GM10248 (cell line): Measurements from ENCODE around the gene RASAL1.

Experiments
- CTCF ChIA-PET: fragments of 300-600 bp; sonication (Branson Sonifier 250); formaldehyde crosslinking; extraction: SDS; loops from one replicate; lab custom pipeline; 2021; ENCODE audit warnings: antibody characterized with exemption; lab: Yijun Ruan, JAX
- POLR2A ChIA-PET: fragments of 350-650 bp; sonication (Branson Sonifier 250); formaldehyde crosslinking; extraction: SDS; loops from one replicate; lab custom pipeline; 2020; ENCODE audit warnings: antibody characterized with exemption; lab: Yijun Ruan, JAX
- DNase-seq: peaks from one replicate; pipeline ENCODE4 v3.0.0; 2012; ENCODE audit errors: extremely low spot score
- TF ChIP-seq, protein P1 (sequence below): IDR thresholded peaks from 2 replicates; pipeline ENCODE4 v1.5.1; 2012; ENCODE audit warnings: mild to moderate bottlenecking, low read depth; ENCODE audit errors: extremely low read depth, missing control alignments, control extremely low read depth

Gene RASAL1

DNA sequence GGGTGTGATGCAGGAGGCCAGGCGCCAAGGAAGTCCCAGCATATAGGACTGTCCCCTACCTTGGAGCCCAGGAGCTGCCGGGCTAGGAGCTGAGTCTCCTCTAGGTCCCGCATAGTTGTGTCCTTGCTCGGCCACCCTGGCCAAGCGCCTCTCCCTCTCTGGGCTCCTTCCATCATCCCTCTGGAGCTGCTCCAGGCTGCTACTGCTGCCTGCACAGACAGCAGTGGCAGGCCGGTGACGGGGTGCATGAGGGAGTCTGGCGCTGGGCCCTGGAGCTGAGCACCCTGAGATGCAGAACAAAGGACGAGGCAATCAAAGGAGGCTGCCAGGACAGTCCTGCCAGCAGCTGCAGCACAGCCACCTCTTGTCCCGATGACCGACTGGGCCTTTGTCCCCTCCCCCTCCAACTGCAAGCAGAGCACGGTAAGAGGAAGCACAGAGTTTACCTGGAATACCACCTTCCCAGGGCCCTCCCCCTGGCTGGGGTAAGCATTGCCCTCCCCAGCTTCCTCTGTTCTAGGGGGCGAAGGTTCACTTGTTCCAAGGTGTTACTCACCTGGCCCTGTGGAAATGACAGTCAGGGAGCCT lies 68.7 kb downstream of the RASAL1 start:
- TF ChIP-seq, protein P1, sequence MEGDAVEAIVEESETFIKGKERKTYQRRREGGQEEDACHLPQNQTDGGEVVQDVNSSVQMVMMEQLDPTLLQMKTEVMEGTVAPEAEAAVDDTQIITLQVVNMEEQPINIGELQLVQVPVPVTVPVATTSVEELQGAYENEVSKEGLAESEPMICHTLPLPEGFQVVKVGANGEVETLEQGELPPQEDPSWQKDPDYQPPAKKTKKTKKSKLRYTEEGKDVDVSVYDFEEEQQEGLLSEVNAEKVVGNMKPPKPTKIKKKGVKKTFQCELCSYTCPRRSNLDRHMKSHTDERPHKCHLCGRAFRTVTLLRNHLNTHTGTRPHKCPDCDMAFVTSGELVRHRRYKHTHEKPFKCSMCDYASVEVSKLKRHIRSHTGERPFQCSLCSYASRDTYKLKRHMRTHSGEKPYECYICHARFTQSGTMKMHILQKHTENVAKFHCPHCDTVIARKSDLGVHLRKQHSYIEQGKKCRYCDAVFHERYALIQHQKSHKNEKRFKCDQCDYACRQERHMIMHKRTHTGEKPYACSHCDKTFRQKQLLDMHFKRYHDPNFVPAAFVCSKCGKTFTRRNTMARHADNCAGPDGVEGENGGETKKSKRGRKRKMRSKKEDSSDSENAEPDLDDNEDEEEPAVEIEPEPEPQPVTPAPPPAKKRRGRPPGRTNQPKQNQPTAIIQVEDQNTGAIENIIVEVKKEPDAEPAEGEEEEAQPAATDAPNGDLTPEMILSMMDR, result no peak
- POLR2A ChIA-PET, result no interaction called here
- CTCF ChIA-PET, result interaction anchor here (1.2 to 15.9 kb wide), 6 partner anchors 8 to 107 kb away, joined by 3 to 135 read pairs (median 8); partner anchors contain the start of gene DTX1
- no peak for DNase-seq

DNA sequence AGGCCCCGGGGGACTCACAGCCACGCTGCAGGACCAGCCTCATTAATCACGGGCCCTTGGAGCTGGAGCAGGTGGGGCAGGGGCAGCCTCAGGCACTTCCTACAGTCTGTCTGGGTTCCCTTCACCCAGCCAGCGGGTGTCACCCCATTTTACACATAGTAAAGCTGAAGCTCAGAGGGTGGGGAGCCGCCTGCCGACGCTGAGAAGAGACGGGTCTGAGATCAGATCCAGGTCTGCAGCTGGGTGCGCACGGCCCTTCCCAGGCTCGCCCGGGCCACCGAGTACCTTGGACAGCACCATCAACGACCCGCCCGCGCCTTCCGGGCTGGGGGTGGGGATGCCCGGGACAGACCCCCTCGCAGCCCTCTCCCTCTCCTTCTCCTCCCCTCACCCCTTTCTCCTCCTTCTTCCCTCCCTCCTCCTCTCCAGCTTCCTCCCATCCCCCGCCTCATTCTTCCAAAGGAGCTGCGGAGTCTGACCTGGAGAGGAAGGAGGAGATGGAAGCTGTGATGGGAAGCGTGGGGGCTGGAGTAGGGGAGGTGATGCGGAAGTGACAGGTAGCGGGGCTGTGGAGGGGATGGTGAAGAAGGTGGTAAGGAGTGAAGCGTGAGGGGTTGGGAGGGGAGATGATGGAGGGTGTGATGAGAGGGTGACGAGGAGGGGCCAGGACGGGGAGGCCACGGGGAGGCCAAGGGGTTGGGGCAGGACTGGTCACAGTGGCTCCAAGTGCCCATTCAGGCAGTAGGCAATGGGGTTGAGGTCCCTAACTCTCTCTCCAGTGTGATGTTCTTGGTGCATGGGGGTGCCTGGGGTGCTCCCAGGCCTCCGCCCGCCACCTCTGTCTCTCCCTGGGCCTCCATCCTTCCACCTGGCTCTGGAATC lies 70.2 kb downstream of the RASAL1 start:
- ChIA-PET POLR2A (no interaction called here), CTCF (interaction anchor here (0.6 to 15.9 kb wide), 7 partner anchors 13 to 109 kb away, joined by 3 to 135 read pairs (median 6); partner anchors contain the start of gene DTX1)
- TF ChIP-seq, protein P1, result no peak
- DNase-seq, result peak; percentile 67

DNA sequence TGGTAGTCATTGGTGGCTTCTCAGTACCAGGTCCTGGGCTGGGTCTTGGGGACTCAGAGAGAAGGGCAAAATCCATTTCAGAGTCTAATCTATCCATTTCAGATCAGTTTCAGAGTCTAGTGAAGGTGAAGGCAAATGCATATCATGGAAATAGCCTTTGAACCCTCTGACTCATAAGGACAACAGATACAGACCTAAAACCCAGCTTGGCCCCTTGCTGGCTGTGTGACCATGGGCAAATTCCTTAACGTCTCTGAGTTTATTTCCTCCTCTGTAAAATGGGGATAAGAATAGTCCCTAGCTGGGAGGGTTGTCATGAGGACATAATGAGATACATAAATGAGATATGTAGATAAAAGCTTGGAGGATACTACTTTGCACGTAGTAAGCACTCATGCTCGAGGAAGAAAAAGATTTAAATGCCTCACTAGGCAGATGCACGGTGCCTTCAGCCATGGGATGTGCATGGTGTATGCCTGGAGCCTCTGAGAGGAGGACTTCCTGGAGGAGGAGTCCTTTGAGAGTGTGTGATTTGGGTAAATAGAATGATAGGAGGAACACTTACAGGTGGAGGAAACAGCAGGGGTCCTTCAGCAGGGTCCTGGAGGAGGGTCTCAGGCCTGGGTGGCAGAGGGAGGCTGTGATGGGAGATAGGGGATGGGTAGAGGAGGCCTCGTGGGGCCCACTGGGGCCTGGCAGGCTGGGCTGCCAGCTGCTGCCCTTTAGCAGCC lies 71.0 kb downstream of the RASAL1 start:
- no peak for DNase-seq
- ChIA-PET CTCF (interaction anchor here (1.4 to 15.9 kb wide), 7 partner anchors 8 to 110 kb away, joined by 4 to 135 read pairs (median 6); partner anchors contain the start of gene DTX1), POLR2A (no interaction called here)
- TF ChIP-seq, protein P1, result no peak

DNA sequence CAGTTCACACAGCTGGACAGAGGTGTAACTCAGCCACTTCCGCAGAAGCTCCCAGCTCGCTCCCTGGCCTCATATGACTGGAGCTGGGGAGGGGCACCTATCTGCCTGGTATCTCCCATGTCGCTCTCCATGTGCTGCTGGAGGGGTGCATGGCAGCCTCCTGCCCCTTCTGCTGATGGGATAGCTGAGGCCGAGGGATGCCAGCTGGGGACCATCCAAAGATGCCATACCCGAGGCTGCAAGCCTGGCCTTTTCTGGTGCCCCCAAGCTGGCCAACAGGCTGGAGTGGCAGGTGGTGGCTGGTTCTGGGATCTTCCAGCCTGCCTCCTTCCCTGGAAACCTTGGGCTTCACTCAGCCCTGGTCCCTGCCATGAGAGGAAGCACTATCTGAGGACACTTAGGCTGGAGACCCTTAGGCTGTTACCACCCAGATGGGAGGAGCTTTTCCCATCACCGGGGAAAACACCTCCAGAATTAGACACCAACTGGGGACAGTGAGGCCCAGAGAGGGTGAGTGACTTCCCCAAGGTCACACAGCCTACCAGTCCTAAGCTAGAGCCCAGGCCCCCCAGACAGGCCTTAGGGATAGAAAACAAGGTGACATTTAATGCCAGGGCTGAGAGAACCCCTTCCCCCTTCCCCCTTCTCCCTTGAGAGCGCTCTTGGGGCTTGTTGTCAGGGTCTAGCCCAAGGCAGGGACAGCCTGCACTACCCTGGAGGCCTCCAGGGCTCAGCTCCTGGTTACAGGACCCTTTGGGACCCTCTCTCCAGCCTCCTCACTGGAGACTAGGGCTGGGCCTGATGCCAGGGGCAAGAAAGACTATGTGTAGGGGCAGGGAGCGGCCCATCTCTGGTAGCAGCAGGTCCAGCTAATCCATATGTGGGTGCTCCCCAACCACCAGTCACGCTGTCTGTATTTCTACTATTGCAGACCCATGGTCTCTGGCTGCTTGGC lies 71.9 kb downstream of the RASAL1 start:
- DNase-seq, result peak; percentile 13
- ChIA-PET CTCF (interaction anchor here (0.8 to 15.9 kb wide), 10 partner anchors 9 to 111 kb away, joined by 3 to 135 read pairs (median 6); partner anchors contain the start of gene DTX1), POLR2A (no interaction called here)
- TF ChIP-seq, protein P1, result no peak

DNA sequence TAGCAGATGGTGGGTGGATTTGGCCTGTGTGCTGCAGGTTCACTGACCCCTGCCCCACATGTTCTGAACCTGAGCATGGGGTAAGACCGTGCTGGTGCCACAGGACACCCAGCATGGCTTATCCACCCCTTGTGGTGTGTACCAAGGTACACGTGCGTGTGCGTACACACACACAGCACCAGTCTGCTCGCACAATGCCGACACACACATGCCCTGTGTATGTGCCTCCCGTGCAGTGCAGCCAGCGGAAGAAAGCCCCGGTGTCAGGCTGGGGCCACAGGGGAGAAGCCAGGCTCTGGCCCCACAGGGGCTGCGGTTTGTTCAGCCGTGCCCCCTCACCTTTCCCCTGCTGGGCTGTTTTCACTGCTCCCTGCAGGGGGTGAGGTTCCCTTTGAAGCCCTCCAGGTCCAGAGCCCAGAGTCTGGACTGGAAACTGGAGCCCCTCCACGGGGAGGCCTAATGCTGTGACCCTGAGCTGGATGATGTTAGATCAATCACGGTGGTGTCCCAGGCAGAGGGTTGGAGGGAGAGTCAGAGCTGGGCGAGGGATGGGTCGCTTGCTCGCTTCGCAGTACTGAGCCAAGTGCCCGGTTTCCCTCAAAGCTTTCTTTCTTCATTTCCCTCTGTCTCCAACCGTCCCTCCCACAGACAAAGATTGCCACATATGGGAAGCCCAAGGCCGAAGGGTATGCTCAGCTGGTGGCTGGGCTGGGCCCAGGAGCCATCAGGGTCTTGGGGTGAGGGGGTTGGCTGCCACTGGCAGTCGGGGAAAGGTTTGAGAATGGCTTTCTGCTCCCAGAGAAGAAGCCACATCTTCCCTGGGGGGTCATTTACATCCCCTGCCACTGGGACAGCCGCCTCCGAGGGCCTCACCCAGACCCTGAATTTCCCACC lies 72.8 kb downstream of the RASAL1 start:
- ChIA-PET CTCF (interaction anchor here (0.8 to 15.9 kb wide), 11 partner anchors 9 to 112 kb away, joined by 3 to 135 read pairs (median 6); partner anchors contain the start of gene DTX1), POLR2A (no interaction called here)
- TF ChIP-seq, protein P1, result no peak
- DNase-seq, result peak; percentile 29
